Skin of body (tissue), 2 donors: ENCODE measurements around the gene ANKRD17. TPM values are rescaled to one million over a fixed set of nuclear protein-coding genes. Genes with fewer than 3 reads are reported as not detected.
"Not testable (repeated sequence)": the region's sequence is repeated elsewhere in the genome, so short reads cannot be mapped to it uniquely, and the experiment has no call there.

Experiments used
- DNase-seq: peaks from one replicate; lab custom pipeline; 2025; lab: John Stamatoyannopoulos, UW
- total RNA-seq: library from RNA; depleted of rRNA; stranded (reverse); fragments of >200 nt; gene quantifications from one replicate; pipeline ENCODE4 v1.2.3, GENCODE V29; 2014

The ANKRD17 gene
- total RNA-seq, 1 donor from 2014 or later: 54.0 TPM

DNA sequence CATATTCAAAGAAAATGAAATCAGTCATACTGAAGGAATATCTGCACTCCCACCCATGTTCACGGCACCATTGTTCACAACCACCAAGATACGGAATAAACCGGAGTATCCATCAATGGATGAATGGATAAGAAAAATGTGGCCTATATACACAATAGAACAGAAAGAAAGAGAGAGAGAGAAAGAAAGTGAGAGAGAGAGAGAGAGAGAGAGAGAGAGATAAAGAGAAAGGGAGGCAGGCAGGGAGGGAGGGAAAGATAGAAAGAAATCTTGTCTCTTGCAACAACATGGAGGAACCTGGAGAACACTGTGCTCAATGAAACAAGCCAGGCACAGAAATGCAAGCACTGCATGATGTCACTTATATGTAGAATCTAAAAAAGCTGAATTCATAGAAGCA lies 52.4 kb downstream of the ANKRD17 start:
- DNase-seq: no peak

- no peak for DNase-seq
These were observed 53.1 kb downstream of the ANKRD17 start for GRCh38 chr4:73205482-73205881.

DNA sequence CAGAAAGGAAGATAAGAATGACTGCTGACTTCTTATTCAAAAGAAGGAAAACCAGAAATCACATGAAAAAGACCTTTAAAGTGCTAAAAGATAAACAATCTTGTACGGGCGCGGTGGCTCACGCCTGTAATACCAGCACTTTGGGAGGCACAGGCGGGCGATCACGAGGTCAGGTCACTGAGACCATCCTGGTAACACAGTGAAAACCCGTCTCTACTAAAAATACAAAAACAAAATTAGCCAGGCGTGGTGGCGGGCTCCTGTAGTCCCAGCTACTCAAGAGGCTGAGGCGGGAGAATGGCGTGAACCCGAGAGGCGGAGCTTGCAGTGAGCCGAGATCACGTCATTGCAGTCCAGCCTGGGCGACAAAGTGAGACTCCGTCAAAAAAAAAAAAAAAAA lies 54.6 kb downstream of the ANKRD17 start:
- DNase-seq: not testable (repeated sequence)

- no peak for DNase-seq
These were observed 61.4 kb downstream of the ANKRD17 start for GRCh38 chr4:73197220-73197619.

DNA sequence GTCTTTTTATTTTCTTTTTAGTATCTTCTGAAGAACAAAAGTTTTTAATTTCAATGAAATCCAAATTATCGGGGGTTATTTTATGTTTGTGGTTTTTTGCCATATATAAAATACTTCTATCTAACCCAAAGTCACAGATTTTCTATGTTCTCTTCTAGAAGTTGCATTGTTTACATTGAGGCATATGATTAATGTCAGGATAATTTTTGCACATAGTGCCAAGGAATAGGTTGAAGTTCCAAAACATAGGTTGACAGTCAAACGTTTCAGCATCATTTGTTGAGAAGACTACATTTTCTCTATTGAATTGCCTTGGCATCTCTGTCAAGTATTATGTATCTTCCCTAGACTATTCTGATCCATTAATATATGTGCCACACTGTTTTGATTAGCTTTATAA lies 64.5 kb downstream of the ANKRD17 start:
- no peak for DNase-seq

DNA sequence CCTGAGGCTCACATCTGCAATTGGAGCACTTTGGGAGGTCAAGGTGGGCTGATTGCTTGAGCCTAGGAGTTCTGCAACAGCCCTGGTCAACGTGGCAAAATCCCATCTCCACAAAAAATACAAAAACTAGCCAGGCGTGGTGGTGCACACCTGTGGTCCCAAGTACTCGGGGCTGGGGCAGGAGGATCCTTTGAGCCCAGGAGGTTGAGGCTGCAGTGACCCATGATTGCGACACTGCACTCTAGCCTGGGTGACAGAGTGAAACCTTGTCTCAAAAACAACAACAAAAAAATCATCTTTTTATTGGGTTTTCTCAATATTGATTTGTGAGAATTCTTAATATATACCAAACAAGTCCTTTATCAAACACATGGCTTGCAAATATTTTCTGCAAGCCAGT lies 64.9 kb downstream of the ANKRD17 start:
- DNase-seq: no peak

GRCh38 chr4:73193155-73193554 lies 65.4 kb downstream of the ANKRD17 start:
- DNase-seq: no peak

- no peak for DNase-seq
These were observed 69.3 kb downstream of the ANKRD17 start for GRCh38 chr4:73189274-73189810.

DNA sequence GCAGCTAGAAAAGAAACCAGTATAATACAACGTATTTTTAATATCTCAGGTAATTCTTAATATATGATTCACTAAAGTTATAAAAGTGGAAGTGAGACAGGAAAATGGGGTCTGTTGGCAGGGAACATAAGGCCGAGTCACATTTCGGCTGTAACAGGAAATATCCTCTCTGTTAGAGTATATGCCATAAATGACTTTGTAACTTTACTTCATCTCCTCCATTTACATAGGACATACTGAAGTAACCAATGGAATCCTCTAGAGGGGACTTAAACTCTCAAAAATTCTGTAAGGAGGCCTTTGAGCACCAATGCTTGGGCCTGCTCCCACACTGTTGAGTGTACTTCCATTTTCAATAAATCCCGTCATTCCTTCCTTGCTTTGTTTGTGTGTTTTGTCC lies 71.3 kb downstream of the ANKRD17 start:
- no peak for DNase-seq

DNA sequence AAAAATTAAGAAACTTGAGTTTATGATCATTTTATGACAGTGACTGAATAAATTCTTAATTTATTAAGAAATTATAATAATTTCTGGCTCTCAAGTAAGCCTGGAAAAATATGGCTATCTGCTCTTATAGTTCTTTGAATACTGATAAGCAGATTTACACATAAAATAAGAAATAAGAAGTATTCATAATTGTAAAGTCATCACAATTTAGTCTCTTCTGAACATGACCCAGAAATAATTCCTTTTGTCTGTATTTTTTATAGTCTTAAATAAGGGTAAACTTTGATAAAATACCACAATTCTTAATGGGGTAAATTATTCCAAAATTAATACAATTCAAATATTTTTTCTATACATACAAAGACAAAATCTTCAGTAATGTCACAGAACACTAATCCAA lies 72.7 kb downstream of the ANKRD17 start:
- no peak for DNase-seq

DNA sequence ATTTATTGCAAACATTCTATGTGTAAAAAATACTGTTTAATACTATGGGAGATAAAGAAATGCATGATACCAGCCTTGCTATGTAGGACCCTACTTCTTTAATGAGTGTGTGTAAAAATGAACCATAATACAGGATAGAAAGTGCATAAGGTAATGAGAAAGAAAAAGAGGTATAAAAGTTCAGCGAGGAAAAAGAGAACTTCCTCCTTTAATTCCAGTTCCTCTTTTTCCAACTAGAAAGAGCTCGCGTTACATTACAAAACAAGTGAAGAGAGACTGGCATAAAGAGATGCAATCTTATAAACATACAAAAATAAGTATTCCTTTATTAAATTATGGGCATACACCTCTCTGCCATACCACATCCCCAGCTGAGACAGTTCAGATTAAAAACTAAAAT lies 77.4 kb downstream of the ANKRD17 start:
- DNase-seq: no peak

GRCh38 chr4:73178389-73178788 lies 80.2 kb downstream of the ANKRD17 start:
- no peak for DNase-seq

GRCh38 chr4:73172161-73172560 lies 86.4 kb downstream of the ANKRD17 start:
- DNase-seq: no peak

GRCh38 chr4:73170518-73171198 lies 87.9 kb downstream of the ANKRD17 start:
- DNase-seq: no peak

DNA sequence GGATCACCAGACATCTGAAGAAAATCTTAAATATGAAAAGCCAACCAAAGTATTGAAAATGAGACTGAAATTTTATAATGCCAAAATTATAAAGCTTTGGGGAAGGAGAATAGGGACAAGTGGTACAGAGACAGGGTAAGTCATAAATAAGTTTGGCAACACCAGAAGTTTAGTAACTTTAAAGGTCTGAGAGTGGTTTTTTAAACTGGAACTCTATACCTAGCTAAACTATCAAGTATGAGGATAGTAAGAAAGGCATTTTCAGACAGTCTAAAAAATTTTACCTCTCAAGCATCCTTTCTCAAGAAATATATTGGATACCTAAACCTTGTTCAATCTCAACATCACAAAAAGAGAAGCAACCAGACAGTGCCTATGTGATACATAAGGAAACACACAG lies 92.4 kb downstream of the ANKRD17 start:
- no peak for DNase-seq

GRCh38 chr4:73161527-73162185 lies 96.9 kb downstream of the ANKRD17 start:
- DNase-seq: no peak

DNA sequence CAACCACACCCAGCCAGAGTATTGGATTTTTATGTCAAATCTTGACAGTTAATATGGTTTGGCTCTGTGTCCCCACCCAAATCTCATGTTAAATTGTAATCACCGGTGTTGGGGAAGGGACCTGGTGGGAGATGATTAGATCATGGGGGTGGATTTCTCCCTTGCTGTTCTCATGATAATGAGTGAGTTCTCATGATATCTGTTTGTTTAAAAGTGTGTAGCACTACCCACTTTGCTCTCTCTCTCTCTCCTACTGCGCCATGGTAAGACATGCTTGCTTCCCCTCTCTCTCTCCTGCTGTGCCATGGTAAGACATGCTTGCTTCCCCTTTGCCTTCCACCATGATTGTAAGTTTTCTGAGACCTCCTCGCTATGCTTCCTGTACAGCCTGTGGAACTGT lies 102.2 kb downstream of the ANKRD17 start:
- DNase-seq: no peak

DNA sequence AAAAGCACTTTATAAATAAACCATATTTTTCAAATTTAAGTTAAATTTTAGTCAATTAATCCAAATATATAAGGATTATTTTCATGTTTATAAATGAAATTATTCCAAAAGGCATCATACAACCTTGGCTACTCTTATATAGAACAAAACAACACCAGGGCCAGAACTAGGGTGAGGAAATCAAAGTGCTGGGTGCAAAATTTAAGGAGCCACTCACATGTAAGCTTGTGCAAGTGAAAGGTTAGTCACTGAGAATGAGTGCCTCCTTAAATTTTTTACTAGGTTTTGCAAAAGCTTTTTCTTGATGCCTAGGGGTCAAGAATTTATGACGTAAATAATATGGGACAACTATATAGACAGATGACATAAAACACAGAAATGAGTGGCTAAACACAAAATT lies 105.7 kb downstream of the ANKRD17 start:
- DNase-seq: no peak

DNA sequence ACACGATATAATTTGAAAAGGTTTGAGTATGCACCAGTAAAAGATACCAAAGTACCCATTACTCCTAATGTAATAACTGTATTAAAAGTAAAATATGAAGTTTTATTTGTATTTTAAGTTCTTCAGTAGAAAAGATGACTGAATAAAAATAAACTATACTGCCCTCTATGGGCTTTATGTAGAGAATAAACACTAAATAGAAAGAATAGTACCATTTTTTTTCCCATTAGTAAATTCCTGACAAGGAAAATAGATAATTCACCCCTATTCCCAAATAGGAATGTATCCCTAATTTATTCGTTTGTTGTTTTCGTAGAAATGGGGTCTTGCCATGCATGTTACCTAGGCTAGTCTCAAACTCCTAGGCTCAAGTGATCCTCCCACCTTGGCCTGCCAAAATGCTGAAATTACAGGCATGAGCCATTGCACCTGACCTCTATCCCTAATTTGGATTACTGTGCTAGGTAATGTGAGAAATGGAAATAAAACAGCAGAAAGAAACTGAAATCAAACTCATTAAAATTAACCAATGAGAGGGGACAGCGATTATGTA lies 115.5 kb downstream of the ANKRD17 start:
- DNase-seq: no peak

GRCh38 chr4:73139991-73140390 lies 118.6 kb downstream of the ANKRD17 start:
- no peak for DNase-seq

DNA sequence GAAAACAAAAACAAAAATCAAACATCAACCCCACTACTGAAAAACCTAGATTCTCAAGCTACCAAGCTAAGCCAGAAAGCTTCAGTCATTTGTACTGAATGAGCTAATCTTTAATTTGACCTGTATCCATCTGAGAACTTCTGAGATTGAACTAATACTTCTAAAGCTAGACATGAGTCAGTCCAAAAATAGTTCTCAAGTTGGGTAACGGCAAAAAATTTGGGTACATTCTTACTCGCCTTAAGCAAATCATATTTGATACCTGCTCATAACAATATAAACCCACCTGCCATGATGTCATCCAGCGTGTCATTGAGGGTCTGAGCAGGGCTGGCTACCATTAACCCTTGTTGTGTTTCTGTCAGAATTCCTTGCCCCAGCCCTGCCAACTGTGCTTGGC lies 119.4 kb downstream of the ANKRD17 start:
- no peak for DNase-seq

DNA sequence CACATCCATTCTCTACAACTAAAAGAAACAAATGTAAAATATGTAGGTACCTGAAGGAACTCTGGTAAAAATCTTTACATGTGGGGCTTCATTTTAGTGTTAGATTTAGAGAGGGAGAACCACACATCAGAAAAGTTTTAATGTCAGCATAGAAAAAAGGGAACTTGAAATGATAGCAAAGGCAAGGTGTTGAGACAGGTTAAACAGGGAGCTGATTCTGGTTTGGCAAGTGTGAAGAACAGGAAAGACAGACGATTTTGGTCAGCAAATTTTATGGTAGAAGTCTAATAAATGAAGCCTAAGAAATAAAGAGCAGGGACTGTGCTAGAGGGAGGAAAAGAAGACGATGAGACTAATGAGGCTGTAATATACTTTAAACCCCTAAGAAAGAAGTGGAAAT lies 121.5 kb downstream of the ANKRD17 start:
- no peak for DNase-seq

GRCh38 chr4:73133784-73134183 lies 124.8 kb downstream of the ANKRD17 start:
- DNase-seq: no peak
